Chondrocyte (in vitro differentiated cells): ENCODE data around the gene MYOT. TPM values are rescaled to one million over a fixed set of nuclear protein-coding genes. Genes with fewer than 3 reads are reported as not detected.

Experiments
- DNase-seq: peaks from one replicate; pipeline ENCODE4 v3.0.0; 2021; ENCODE audit warnings: mixed read lengths, low spot score
- H3K27ac Mint-ChIP-seq: one replicate; pipeline ENCODE4 v1.8.0; 2021; ENCODE audit warnings: mild to moderate bottlenecking, moderate library complexity, mixed read lengths; ENCODE audit not compliant: unreplicated experiment
- H3K27me3 Mint-ChIP-seq: 2 replicates; pipeline ENCODE4 v1.8.0; 2021; ENCODE audit warnings: low read depth, mixed read lengths
- H3K36me3 Mint-ChIP-seq: 2 replicates; pipeline ENCODE4 v1.8.0; 2021; ENCODE audit warnings: low read depth, mixed read lengths
- H3K4me1 Mint-ChIP-seq: 2 replicates; pipeline ENCODE4 v1.8.0; 2021; ENCODE audit warnings: low read depth, mild to moderate bottlenecking, mixed read lengths
- H3K4me3 Mint-ChIP-seq: one replicate; pipeline ENCODE4 v1.8.0; 2021; ENCODE audit warnings: mild to moderate bottlenecking, moderate library complexity, mixed read lengths; ENCODE audit not compliant: unreplicated experiment
- H3K9me3 Mint-ChIP-seq: 2 replicates; pipeline ENCODE4 v1.8.0; 2021; ENCODE audit warnings: low read depth, mixed read lengths
- CTCF ChIP-seq: fragments of 200-600 bp; sonication (generic); IDR thresholded peaks from 2 replicates; pipeline ENCODE4 v1.5.0; 2021; ENCODE audit warnings: antibody characterized with exemption, mild to moderate bottlenecking, moderate library complexity
- total RNA-seq: library from RNA; stranded (reverse); gene quantifications from 3 replicates; pipeline ENCODE4 v1.2.1, GENCODE V29; 2021

MYOT gene
- total RNA-seq, 1 donor from 2014 or later = not detected

GRCh38 chr5:137888466-137888862, 20.8 kb downstream of the MYOT start:
- no peaks in the 10 kb centered on the region for H3K27me3 Mint-ChIP-seq
- no peaks in the 10 kb centered on the region for H3K36me3 Mint-ChIP-seq
- no peaks in the 10 kb centered on the region for H3K9me3 Mint-ChIP-seq
- TF ChIP-seq CTCF = no peak
- H3K27ac Mint-ChIP-seq = no peak overlapping the region
- no peak overlapping the region for H3K4me3 Mint-ChIP-seq
- DNase-seq = no peak
- H3K4me1 Mint-ChIP-seq = peaks cover 4% of the 10 kb centered on the region

GRCh38 chr5:137888863-137889759, 21.5 kb downstream of the MYOT start, which contains the start of gene PKD2L2:
TSS of gene PKD2L2 (plus strand) at chr5:137889457. CDS start at chr5:137889492, 35 bp downstream.
- Mint-ChIP-seq H3K27me3 (no peaks in the 10 kb centered on the region), H3K36me3 (no peaks in the 10 kb centered on the region), H3K4me1 (peaks cover 4% of the 10 kb centered on the region), H3K27ac (no peak within 1 kb of the TSS), H3K4me3 (no peak within 1 kb of the TSS), H3K9me3 (no peaks in the 10 kb centered on the region)
- TF ChIP-seq CTCF = no peak
- DNase-seq = no peak

GRCh38 chr5:137890845-137891244, 23.2 kb downstream of the MYOT start:
- Mint-ChIP-seq H3K9me3 (no peaks in the 10 kb centered on the region), H3K27ac (no peak overlapping the region), H3K4me1 (peaks cover 4% of the 10 kb centered on the region), H3K27me3 (no peaks in the 10 kb centered on the region), H3K36me3 (no peaks in the 10 kb centered on the region), H3K4me3 (no peak overlapping the region)
- no peak for DNase-seq
- no peak for TF ChIP-seq CTCF

GRCh38 chr5:137891849-137892248, 24.2 kb downstream of the MYOT start:
- H3K27ac Mint-ChIP-seq = no peak overlapping the region
- no peak overlapping the region for H3K4me3 Mint-ChIP-seq
- H3K36me3 Mint-ChIP-seq = no peaks in the 10 kb centered on the region
- no peaks in the 10 kb centered on the region for H3K9me3 Mint-ChIP-seq
- TF ChIP-seq CTCF = peak; percentile 38
- DNase-seq = no peak
- no peaks in the 10 kb centered on the region for H3K27me3 Mint-ChIP-seq
- peaks cover 4% of the 10 kb centered on the region for H3K4me1 Mint-ChIP-seq

- no peak overlapping the region for H3K27ac Mint-ChIP-seq
- DNase-seq = no peak
- H3K4me3 Mint-ChIP-seq = no peak overlapping the region
- TF ChIP-seq CTCF = no peak
- no peaks in the 10 kb centered on the region for H3K36me3 Mint-ChIP-seq
- no peaks in the 10 kb centered on the region for H3K4me1 Mint-ChIP-seq
- no peaks in the 10 kb centered on the region for H3K27me3 Mint-ChIP-seq
- no peaks in the 10 kb centered on the region for H3K9me3 Mint-ChIP-seq
Measured at GRCh38 chr5:137894586-137894985, 26.9 kb downstream of the MYOT start.
